H9 (cell line): Measurements from ENCODE around the gene BAZ1B. TPM values are rescaled to one million over a fixed set of nuclear protein-coding genes. Genes with fewer than 3 reads are reported as not detected.

Experiments
- DNase-seq: peaks from one replicate; pipeline ENCODE4 v3.0.0-alpha.2; 2017
- H2AFZ ChIP-seq: one replicate; pipeline ENCODE4 v1.6.1; 2013; ENCODE audit warnings: mild to moderate bottlenecking, low read length, control low read depth, moderate library complexity
- H2AK5ac ChIP-seq: 2 replicates; pipeline ENCODE4 v1.6.1; 2013; ENCODE audit warnings: low read length, control low read depth, mixed read lengths; ENCODE audit not compliant: insufficient read length
- H2BK120ac ChIP-seq: one replicate; pipeline ENCODE4 v1.6.1; 2013; ENCODE audit warnings: low read depth, mild to moderate bottlenecking, low read length, control low read depth, inconsistent platforms; ENCODE audit not compliant: poor library complexity, severe bottlenecking
- H2BK12ac ChIP-seq: 2 replicates; pipeline ENCODE4 v1.6.1; 2013; ENCODE audit warnings: low read length, control low read depth, mixed read lengths, low read depth; ENCODE audit not compliant: insufficient read length
- H2BK15ac ChIP-seq: 2 replicates; pipeline ENCODE4 v1.6.1; 2013; ENCODE audit warnings: low read depth, low read length, control low read depth
- H2BK20ac ChIP-seq: one replicate; pipeline ENCODE4 v1.6.1; 2013; ENCODE audit warnings: low read depth, mild to moderate bottlenecking, low read length, control low read depth, inconsistent platforms; ENCODE audit not compliant: poor library complexity, severe bottlenecking
- H2BK5ac ChIP-seq: 2 replicates; pipeline ENCODE4 v1.6.1; 2013; ENCODE audit warnings: low read length, control low read depth, mixed read lengths; ENCODE audit not compliant: insufficient read length
- H3K14ac ChIP-seq: 2 replicates; pipeline ENCODE4 v1.6.1; 2013; ENCODE audit warnings: low read length, control low read depth; ENCODE audit not compliant: insufficient read depth
- H3K18ac ChIP-seq: 2 replicates; pipeline ENCODE4 v1.6.1; 2013; ENCODE audit warnings: low read depth, mild to moderate bottlenecking, mixed read lengths, low read length, control low read depth; ENCODE audit not compliant: insufficient read length
- H3K23ac ChIP-seq: 2 replicates; pipeline ENCODE4 v1.6.1; 2013; ENCODE audit warnings: low read length, control low read depth, mixed read lengths, low read depth; ENCODE audit not compliant: insufficient read length
- H3K23me2 ChIP-seq: 2 replicates; pipeline ENCODE4 v1.6.1; 2013; ENCODE audit warnings: low read depth, mild to moderate bottlenecking, mixed read lengths, low read length, control low read depth; ENCODE audit not compliant: insufficient read length, poor library complexity, severe bottlenecking
- H3K27ac ChIP-seq: 2 replicates; pipeline ENCODE4 v1.5.1; 2013; ENCODE audit warnings: low read length, control low read depth, mixed read lengths, low read depth; ENCODE audit not compliant: insufficient read length
- H3K27me3 ChIP-seq: 2 replicates; pipeline ENCODE4 v1.6.1; 2013; ENCODE audit warnings: low read length, control low read depth, inconsistent platforms; ENCODE audit not compliant: insufficient read depth
- H3K4ac ChIP-seq: 2 replicates; pipeline ENCODE4 v1.6.1; 2013; ENCODE audit warnings: low read depth, mild to moderate bottlenecking, control low read depth, inconsistent platforms, low read length, moderate library complexity
- H3K4me1 ChIP-seq: 2 replicates; pipeline ENCODE4 v1.6.1; 2013; ENCODE audit warnings: low read length, control low read depth, inconsistent platforms; ENCODE audit not compliant: insufficient read depth
- H3K4me2 ChIP-seq: 2 replicates; pipeline ENCODE4 v1.6.1; 2013; ENCODE audit warnings: low read length, control low read depth, mixed read lengths; ENCODE audit not compliant: insufficient read length, insufficient read depth
- H3K56ac ChIP-seq: 2 replicates; pipeline ENCODE4 v1.6.1; 2013; ENCODE audit warnings: low read depth, mild to moderate bottlenecking, mixed read lengths, low read length, control low read depth; ENCODE audit not compliant: insufficient read length
- H3K79me1 ChIP-seq: 2 replicates; pipeline ENCODE4 v1.6.1; 2013; ENCODE audit warnings: low read depth, mild to moderate bottlenecking, moderate library complexity, low read length, control low read depth, inconsistent platforms; ENCODE audit not compliant: insufficient read depth, poor library complexity, severe bottlenecking
- H3K79me2 ChIP-seq: 2 replicates; pipeline ENCODE4 v1.6.1; 2013; ENCODE audit warnings: low read length, control low read depth, inconsistent platforms; ENCODE audit not compliant: insufficient read depth
- H3K9ac ChIP-seq: 2 replicates; pipeline ENCODE4 v1.6.1; 2013; ENCODE audit warnings: low read length, control low read depth, mixed read lengths; ENCODE audit not compliant: insufficient read length; ENCODE audit errors: extremely low read depth
- H3K9me3 ChIP-seq: one replicate; pipeline ENCODE4 v1.6.1; 2013; ENCODE audit warnings: low read depth, low read length, inconsistent platforms; ENCODE audit not compliant: control insufficient read depth
- H3T11ph ChIP-seq: one replicate; pipeline ENCODE4 v1.6.1; 2013; ENCODE audit warnings: mild to moderate bottlenecking, low read length, control low read depth, inconsistent platforms
- H4K20me1 ChIP-seq: one replicate; pipeline ENCODE4 v1.6.1; 2013; ENCODE audit not compliant: control insufficient read depth, insufficient read length, insufficient read depth
- H4K5ac ChIP-seq: 2 replicates; pipeline ENCODE4 v1.6.1; 2013; ENCODE audit warnings: low read depth, mild to moderate bottlenecking, mixed read lengths, low read length, control low read depth; ENCODE audit not compliant: insufficient read length
- H4K8ac ChIP-seq: replicated peaks from 2 replicates; pipeline ENCODE4 v1.6.1; 2013; ENCODE audit warnings: low read length, control low read depth, mixed read lengths, low read depth; ENCODE audit not compliant: insufficient read length
- H4K91ac ChIP-seq: 2 replicates; pipeline ENCODE4 v1.6.1; 2013; ENCODE audit warnings: low read depth, mild to moderate bottlenecking, moderate library complexity, mixed read lengths, low read length, control low read depth; ENCODE audit not compliant: insufficient read length
- H3K27ac Mint-ChIP-seq, 3 experiments: 2 replicates in 2 of 3; 3 replicates in 1 of 3; pipeline ENCODE4 v1.8.0; 2020 to 2021; ENCODE audit warnings: mixed read lengths in 3 of 3, mild to moderate bottlenecking in 1 of 3, moderate library complexity in 1 of 3
- H3K27me3 Mint-ChIP-seq: 2 replicates; pipeline ENCODE4 v1.8.0; 2021; ENCODE audit warnings: low read depth, mild to moderate bottlenecking, moderate library complexity, mixed read lengths
- H3K36me3 Mint-ChIP-seq, 3 experiments: 2 replicates in 2 of 3; 3 replicates in 1 of 3; pipeline ENCODE4 v1.8.0; 2020 to 2021; ENCODE audit warnings: low read depth in 3 of 3, mixed read lengths in 3 of 3; ENCODE audit not compliant: insufficient read depth in 1 of 3
- H3K4me1 Mint-ChIP-seq, 2 experiments: 2 replicates each; pipeline ENCODE4 v1.8.0; 2020; ENCODE audit warnings: mixed read lengths in 2 of 2
- H3K4me3 Mint-ChIP-seq, 2 experiments: 2 replicates in 1 of 2; 3 replicates in 1 of 2; pipeline ENCODE4 v1.8.0; 2020 to 2021; ENCODE audit warnings: mild to moderate bottlenecking in 2 of 2, mixed read lengths in 2 of 2, moderate library complexity in 1 of 2
- H3K9me3 Mint-ChIP-seq, 2 experiments: 2 replicates in 1 of 2; 3 replicates in 1 of 2; pipeline ENCODE4 v1.8.0; 2020; ENCODE audit warnings: mild to moderate bottlenecking in 2 of 2, mixed read lengths in 2 of 2, moderate library complexity in 1 of 2
- WGBS: extraction: QIAGEN DNeasy Blood & Tissue Kit; methylation state at CpG from one replicate; pipeline ENCODE4 v1.1.7; 2013; ENCODE audit warnings: missing lambda C conversion rate, low lambda C conversion rate, mixed read lengths; ENCODE audit not compliant: insufficient read length; ENCODE audit errors: extremely low coverage; 5-methylcytosine and 5-hydroxymethylcytosine counted together
- total RNA-seq: library from RNA; stranded (reverse); gene quantifications from 2 replicates; pipeline ENCODE4 v1.2.1, GENCODE V29; 2021
- TF ChIP-seq, protein P1 (sequence below): fragments of 200-600 bp; sonication (generic); conservative IDR thresholded peaks from 3 replicates; pipeline ENCODE4 v1.8.0; 2021; ENCODE audit warnings: antibody characterized with exemption, mild to moderate bottlenecking

Gene BAZ1B
- total RNA-seq, 1 experiment from 2014 or later, result 96.4 TPM

DNA sequence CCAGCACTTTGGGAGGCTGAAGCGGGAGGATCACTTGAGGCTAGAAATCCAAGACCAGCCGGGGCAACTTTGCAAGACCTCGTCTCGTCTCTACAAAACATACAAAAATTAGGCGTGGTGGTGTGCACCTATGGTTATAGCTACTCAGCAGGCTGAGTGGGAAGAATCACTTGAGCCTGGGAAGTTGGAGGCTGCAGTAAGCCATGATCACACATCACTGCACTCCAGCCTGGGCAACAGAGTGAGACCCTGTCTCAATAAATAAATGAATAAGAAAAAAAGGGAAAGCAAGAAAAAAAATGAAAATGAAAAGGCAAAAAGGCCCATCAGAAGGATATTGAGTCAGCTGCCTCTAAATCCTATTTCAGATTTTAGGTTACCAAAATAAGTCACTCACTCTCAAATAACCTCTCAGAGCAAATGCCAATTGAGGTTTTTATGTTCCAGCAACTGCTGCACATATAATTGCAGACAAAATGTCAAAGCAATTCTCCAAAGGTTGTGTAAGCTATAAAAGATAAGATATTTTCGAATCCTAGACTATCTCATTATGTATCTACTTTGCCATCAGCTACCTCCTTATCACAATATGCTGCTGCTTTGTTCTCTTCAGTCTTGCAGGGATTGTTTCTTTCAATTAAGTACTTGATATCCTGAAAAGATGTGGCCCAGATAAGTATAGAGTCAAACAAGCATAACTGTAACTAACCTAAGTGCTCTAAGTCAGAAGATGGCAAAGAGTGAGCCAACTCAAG, 4.7 kb downstream of the BAZ1B start:
- no peak overlapping the region for H3T11ph ChIP-seq
- Mint-ChIP-seq H3K27me3 (no peaks in the 10 kb centered on the region), H3K4me1 (peaks cover 23 to 27% of the 10 kb centered on the region in 2 experiments), H3K27ac (peak overlapping the region in 1 of 3 experiments; percentile 24; a peak in 1 of 7 replicates), H3K4me3 (no peak overlapping the region), H3K36me3 (peaks cover 38 to 74% (median 72%) of the 10 kb centered on the region in 3 experiments; a peak in 6 of 7 replicates), H3K9me3 (no peaks in the 10 kb centered on the region; a peak in 1 of 5 replicates)
- H4K5ac ChIP-seq, result no peak overlapping the region
- H3K4me1 ChIP-seq, result no peaks in the 10 kb centered on the region
- WGBS, result no CpG with 5 or more reads among the region's 6 CpGs
- no peaks in the 10 kb centered on the region for H3K27me3 ChIP-seq
- H2BK12ac ChIP-seq, result no peak overlapping the region
- peaks cover 13% of the 10 kb centered on the region for H3K79me1 ChIP-seq
- no peak overlapping the region for H3K4me2 ChIP-seq
- no peak overlapping the region for H3K14ac ChIP-seq
- H3K27ac ChIP-seq, result no peak overlapping the region
- no peak overlapping the region for H2BK15ac ChIP-seq
- H3K23me2 ChIP-seq, result peaks cover 14% of the 10 kb centered on the region
- H4K20me1 ChIP-seq, result no peaks in the 10 kb centered on the region
- no peak overlapping the region for H3K18ac ChIP-seq
- no peak overlapping the region for H2BK120ac ChIP-seq
- no peak overlapping the region for H2BK5ac ChIP-seq
- peaks cover 76% of the 10 kb centered on the region for H3K79me2 ChIP-seq
- H3K4ac ChIP-seq, result no peak overlapping the region
- no peak overlapping the region for H3K56ac ChIP-seq
- H2AFZ ChIP-seq, result no peak overlapping the region
- H2BK20ac ChIP-seq, result no peak overlapping the region
- H4K8ac ChIP-seq, result no peak overlapping the region
- TF ChIP-seq, protein P1, sequence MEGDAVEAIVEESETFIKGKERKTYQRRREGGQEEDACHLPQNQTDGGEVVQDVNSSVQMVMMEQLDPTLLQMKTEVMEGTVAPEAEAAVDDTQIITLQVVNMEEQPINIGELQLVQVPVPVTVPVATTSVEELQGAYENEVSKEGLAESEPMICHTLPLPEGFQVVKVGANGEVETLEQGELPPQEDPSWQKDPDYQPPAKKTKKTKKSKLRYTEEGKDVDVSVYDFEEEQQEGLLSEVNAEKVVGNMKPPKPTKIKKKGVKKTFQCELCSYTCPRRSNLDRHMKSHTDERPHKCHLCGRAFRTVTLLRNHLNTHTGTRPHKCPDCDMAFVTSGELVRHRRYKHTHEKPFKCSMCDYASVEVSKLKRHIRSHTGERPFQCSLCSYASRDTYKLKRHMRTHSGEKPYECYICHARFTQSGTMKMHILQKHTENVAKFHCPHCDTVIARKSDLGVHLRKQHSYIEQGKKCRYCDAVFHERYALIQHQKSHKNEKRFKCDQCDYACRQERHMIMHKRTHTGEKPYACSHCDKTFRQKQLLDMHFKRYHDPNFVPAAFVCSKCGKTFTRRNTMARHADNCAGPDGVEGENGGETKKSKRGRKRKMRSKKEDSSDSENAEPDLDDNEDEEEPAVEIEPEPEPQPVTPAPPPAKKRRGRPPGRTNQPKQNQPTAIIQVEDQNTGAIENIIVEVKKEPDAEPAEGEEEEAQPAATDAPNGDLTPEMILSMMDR, result no peak
- H2AK5ac ChIP-seq, result no peak overlapping the region
- H3K9me3 ChIP-seq, result no peaks in the 10 kb centered on the region
- no peak overlapping the region for H4K91ac ChIP-seq
- H3K9ac ChIP-seq, result no peak overlapping the region
- no peak for DNase-seq
- peak overlapping the region; percentile 49 for H3K23ac ChIP-seq
